Activated CD8-positive, alpha-beta T cell treated with anti-CD3 and anti-CD28 coated beads for 36 hours (primary cell): ENCODE data around the gene PHTF1. TPM values are rescaled to one million over a fixed set of nuclear protein-coding genes. Genes with fewer than 3 reads are reported as not detected.
A peak's percentile ranks its signal among the peaks of the same experiment; 100 is the strongest.

Experiments used
- ATAC-seq: fragments of 200-7000 bp; cut with Tn5 transposase; one replicate; pipeline ENCODE4 v1.10.0; 2021; ENCODE audit warnings: mild to moderate bottlenecking, moderate library complexity
- CTCF ChIA-PET: fragments of 350-600 bp; sonication (Branson Sonifier 250); formaldehyde crosslinking; loops from one replicate; lab custom pipeline; 2021; ENCODE audit warnings: antibody characterized with exemption; lab: Charles Lee
- POLR2A ChIA-PET: fragments of 350-600 bp; sonication (Branson Sonifier 250); formaldehyde crosslinking; loops from one replicate; lab custom pipeline; 2021; ENCODE audit warnings: antibody characterized with exemption; lab: Charles Lee
- DNase-seq: peaks from one replicate; pipeline ENCODE4 v3.0.0-alpha.2; 2020
- H3K27ac Mint-ChIP-seq: one replicate; pipeline ENCODE4 v1.8.0; 2021; ENCODE audit warnings: mild to moderate bottlenecking, mixed read lengths
- H3K27me3 Mint-ChIP-seq: one replicate; pipeline ENCODE4 v1.8.0; 2021; ENCODE audit warnings: mixed read lengths
- H3K36me3 Mint-ChIP-seq: one replicate; pipeline ENCODE4 v1.8.0; 2021; ENCODE audit warnings: low read depth, mixed read lengths
- H3K4me1 Mint-ChIP-seq: one replicate; pipeline ENCODE4 v1.8.0; 2021; ENCODE audit warnings: low read depth, mixed read lengths
- H3K4me3 Mint-ChIP-seq: one replicate; pipeline ENCODE4 v1.8.0; 2021; ENCODE audit warnings: mild to moderate bottlenecking, moderate library complexity, mixed read lengths
- H3K9me3 Mint-ChIP-seq: one replicate; pipeline ENCODE4 v1.8.0; 2021; ENCODE audit warnings: mixed read lengths
- CTCF ChIP-seq: fragments of 200-600 bp; IDR thresholded peaks from one replicate; pipeline ENCODE4 v1.8.0; 2022; ENCODE audit warnings: antibody characterized with exemption, mild to moderate bottlenecking
- intact Hi-C: fragments of 100-400 bp; cut with micrococcal nuclease; formaldehyde crosslinking; loops from one replicate; pipeline ENCODE4 v1.10.0; 2022
- total RNA-seq, 2 experiments: library from RNA; stranded (reverse); gene quantifications; one replicate each; pipeline ENCODE4 v1.2.3, GENCODE V29; 2021

PHTF1 gene
- total RNA-seq, 2 experiments from 2014 or later: 13.1 to 14.4 TPM

- ATAC-seq: no peak
- no peaks in the 10 kb centered on the region for H3K9me3 Mint-ChIP-seq
- POLR2A ChIA-PET: no interaction called here
- no peak for DNase-seq
- H3K27me3 Mint-ChIP-seq: no peaks in the 10 kb centered on the region
- peaks cover 4% of the 10 kb centered on the region for H3K36me3 Mint-ChIP-seq
- no peak for TF ChIP-seq CTCF
- H3K4me3 Mint-ChIP-seq: no peak overlapping the region
- intact Hi-C loops: no loop called here
- H3K4me1 Mint-ChIP-seq: peaks cover 4% of the 10 kb centered on the region
- no peak overlapping the region for H3K27ac Mint-ChIP-seq
- CTCF ChIA-PET: no interaction called here
These were observed 15.2 kb downstream of the PHTF1 start for GRCh38 chr1:113744114-113744513.

GRCh38 chr1:113742515-113742914, 16.8 kb downstream of the PHTF1 start:
- Mint-ChIP-seq H3K27me3 (no peaks in the 10 kb centered on the region), H3K36me3 (peaks cover 9% of the 10 kb centered on the region), H3K9me3 (no peaks in the 10 kb centered on the region), H3K4me1 (peaks cover 4% of the 10 kb centered on the region), H3K27ac (no peak overlapping the region), H3K4me3 (no peak overlapping the region)
- DNase-seq (no peak), ATAC-seq (peak; percentile 85)
- intact Hi-C loops: no loop called here
- ChIA-PET POLR2A (interaction anchor here (0.6 kb wide), 1 partner anchor 249 kb away, joined by 3 read pairs; no protein-coding TSS in a partner anchor), CTCF (no interaction called here)
- no peak for TF ChIP-seq CTCF

GRCh38 chr1:113734357-113735055, 24.8 kb downstream of the PHTF1 start:
- Mint-ChIP-seq H3K27me3 (no peaks in the 10 kb centered on the region), H3K36me3 (peaks cover 16% of the 10 kb centered on the region), H3K27ac (no peak overlapping the region), H3K4me3 (no peak overlapping the region), H3K9me3 (no peaks in the 10 kb centered on the region), H3K4me1 (peaks cover 7% of the 10 kb centered on the region)
- ATAC-seq: no peak
- POLR2A ChIA-PET: no interaction called here
- no peak for TF ChIP-seq CTCF
- intact Hi-C loops: no loop called here
- CTCF ChIA-PET: interaction anchor here (0.8 kb wide), 1 partner anchor 36 kb away, joined by 3 read pairs; no protein-coding TSS in a partner anchor
- no peak for DNase-seq

GRCh38 chr1:113732802-113733201, 26.5 kb downstream of the PHTF1 start:
- peaks cover 7% of the 10 kb centered on the region for H3K4me1 Mint-ChIP-seq
- POLR2A ChIA-PET: no interaction called here

More at GRCh38 chr1:113732802-113733201, 26.5 kb downstream of the PHTF1 start:
- no peak for TF ChIP-seq CTCF
- H3K27ac Mint-ChIP-seq: no peak overlapping the region
- no peak overlapping the region for H3K4me3 Mint-ChIP-seq
- intact Hi-C loops: no loop called here
- peaks cover 18% of the 10 kb centered on the region for H3K36me3 Mint-ChIP-seq
- no peaks in the 10 kb centered on the region for H3K9me3 Mint-ChIP-seq
- peak; percentile 85 for ATAC-seq
- CTCF ChIA-PET: interaction anchor here (1.0 kb wide), 1 partner anchor 1025 kb away, joined by 3 read pairs; no protein-coding TSS in a partner anchor
- no peaks in the 10 kb centered on the region for H3K27me3 Mint-ChIP-seq
- peak; percentile 38 for DNase-seq
